Neural cell (in vitro differentiated cells): ENCODE results near the gene SDK2. TPM values are rescaled to one million over a fixed set of nuclear protein-coding genes. Genes with fewer than 3 reads are reported as not detected.

Source experiments
- H2AFZ ChIP-seq: fragments of 200-600, 300-800 bp; sonication (generic), shearing (Covaris generic); 2 replicates; pipeline ENCODE4 v1.6.0; 2014; ENCODE audit warnings: low read depth, mild to moderate bottlenecking, antibody characterized with exemption, low read length, moderate library complexity
- H3F3A ChIP-seq: fragments of 200-600 bp; shearing (Covaris generic); 2 replicates; pipeline ENCODE4 v1.6.1; 2016; ENCODE audit warnings: mild to moderate bottlenecking, moderate library complexity, mixed read lengths, antibody characterized with exemption, low read length; ENCODE audit not compliant: insufficient read depth, poor library complexity, severe bottlenecking
- H3K27ac ChIP-seq: fragments of 200-600, 300-800 bp; sonication (generic), shearing (Covaris generic); 2 replicates; pipeline ENCODE4 v1.5.1; 2014; ENCODE audit warnings: mild to moderate bottlenecking, low read length, moderate library complexity
- H3K27me3 ChIP-seq: fragments of 300-800, 200-600 bp; sonication (generic), shearing (Covaris generic); 2 replicates; pipeline ENCODE4 v1.6.0; 2014; ENCODE audit warnings: mild to moderate bottlenecking, low read depth, low read length, moderate library complexity; ENCODE audit not compliant: insufficient read depth
- H3K36me3 ChIP-seq: fragments of 300-800, 200-600 bp; sonication (generic), shearing (Covaris generic); 2 replicates; pipeline ENCODE4 v1.5.1; 2014; ENCODE audit warnings: mild to moderate bottlenecking, antibody characterized with exemption, low read length, moderate library complexity; ENCODE audit not compliant: insufficient read depth
- H3K4me2 ChIP-seq: fragments of 300-800, 200-600 bp; sonication (generic), shearing (Covaris generic); 2 replicates; pipeline ENCODE4 v1.6.0; 2014; ENCODE audit warnings: mild to moderate bottlenecking, low read length
- H3K4me3 ChIP-seq: fragments of 300-800, 200-600 bp; sonication (generic), shearing (Covaris generic); 2 replicates; pipeline ENCODE4 v1.5.1; 2014; ENCODE audit warnings: mild to moderate bottlenecking, low read length, moderate library complexity
- H3K79me2 ChIP-seq: fragments of 200-600 bp; shearing (Covaris generic); replicated peaks from 2 replicates; pipeline ENCODE4 v1.6.0; 2014; ENCODE audit warnings: mild to moderate bottlenecking, low read length, moderate library complexity; ENCODE audit not compliant: insufficient read depth
- H3K9ac ChIP-seq: fragments of 300-800, 200-600 bp; sonication (generic), shearing (Covaris generic); 2 replicates; pipeline ENCODE4 v1.6.1; 2016; ENCODE audit warnings: mild to moderate bottlenecking, low read length, mixed read lengths
- H3K9me2 ChIP-seq: fragments of 200-600 bp; shearing (Covaris generic); 2 replicates; pipeline ENCODE4 v1.6.1; 2016; ENCODE audit warnings: mild to moderate bottlenecking, low read length, mixed read lengths; ENCODE audit not compliant: insufficient read depth
- H3K9me3 ChIP-seq: fragments of 200-600, 300-800 bp; sonication (generic), shearing (Covaris generic); 2 replicates; pipeline ENCODE4 v1.6.1; 2016; ENCODE audit warnings: mild to moderate bottlenecking, mixed run types, low read length, moderate library complexity, mixed read lengths
- H4K20me1 ChIP-seq: fragments of 200-600 bp; shearing (Covaris generic); 2 replicates; pipeline ENCODE4 v1.6.1; 2016; ENCODE audit warnings: mild to moderate bottlenecking, mixed run types; ENCODE audit not compliant: insufficient read depth
- CTCF ChIP-seq: fragments of 450-650 bp; IDR thresholded peaks from 2 replicates; pipeline ENCODE4 v1.5.1; 2014; ENCODE audit warnings: antibody characterized with exemption, mild to moderate bottlenecking, moderate library complexity; ENCODE audit not compliant: poor library complexity, severe bottlenecking
- EP300 ChIP-seq: fragments of 450-650 bp; conservative IDR thresholded peaks from 2 replicates; pipeline ENCODE4 v1.6.1; 2014; ENCODE audit warnings: antibody characterized with exemption, mild to moderate bottlenecking, moderate library complexity; ENCODE audit not compliant: poor library complexity, severe bottlenecking
- EZH2 ChIP-seq: fragments of 200-600, 300-800 bp; shearing (Covaris generic), sonication (generic); IDR thresholded peaks from 2 replicates; pipeline ENCODE4 v1.6.1; 2014; ENCODE audit warnings: antibody characterized with exemption, low read length, borderline replicate concordance, mild to moderate bottlenecking; ENCODE audit not compliant: insufficient read depth, poor library complexity, severe bottlenecking
- MXI1 ChIP-seq: fragments of 450-650 bp; conservative IDR thresholded peaks from 2 replicates; pipeline ENCODE4 v1.6.1; 2014; ENCODE audit warnings: antibody characterized with exemption, mild to moderate bottlenecking; ENCODE audit not compliant: poor library complexity, severe bottlenecking
- POLR2AphosphoS5 ChIP-seq: IDR thresholded peaks from 2 replicates; pipeline ENCODE4 v1.6.1; 2012
- RAD21 ChIP-seq: fragments of 450-650 bp; conservative IDR thresholded peaks from 2 replicates; pipeline ENCODE4 v1.6.1; 2014; ENCODE audit warnings: antibody characterized with exemption, mild to moderate bottlenecking, moderate library complexity
- SMC3 ChIP-seq: fragments of 450-650 bp; conservative IDR thresholded peaks from 2 replicates; pipeline ENCODE4 v1.6.1; 2014; ENCODE audit warnings: antibody characterized with exemption, mild to moderate bottlenecking, moderate library complexity; ENCODE audit not compliant: poor library complexity
- TAF1 ChIP-seq: IDR thresholded peaks from 2 replicates; pipeline ENCODE4 v1.6.1; 2012; ENCODE audit warnings: low read depth
- polyA plus RNA-seq: library from polyadenylated mRNA; depleted of rRNA; stranded (reverse); fragments of >200 nt; gene quantifications from 2 replicates; pipeline ENCODE4 v1.2.3, GENCODE V29; 2014
- TF ChIP-seq, protein P1 (sequence below): IDR thresholded peaks from 2 replicates; pipeline ENCODE4 v1.6.1; 2012; ENCODE audit warnings: borderline replicate concordance

SDK2 gene
- polyA plus RNA-seq, 1 donor from 2014 or later, result 0.73 TPM

DNA sequence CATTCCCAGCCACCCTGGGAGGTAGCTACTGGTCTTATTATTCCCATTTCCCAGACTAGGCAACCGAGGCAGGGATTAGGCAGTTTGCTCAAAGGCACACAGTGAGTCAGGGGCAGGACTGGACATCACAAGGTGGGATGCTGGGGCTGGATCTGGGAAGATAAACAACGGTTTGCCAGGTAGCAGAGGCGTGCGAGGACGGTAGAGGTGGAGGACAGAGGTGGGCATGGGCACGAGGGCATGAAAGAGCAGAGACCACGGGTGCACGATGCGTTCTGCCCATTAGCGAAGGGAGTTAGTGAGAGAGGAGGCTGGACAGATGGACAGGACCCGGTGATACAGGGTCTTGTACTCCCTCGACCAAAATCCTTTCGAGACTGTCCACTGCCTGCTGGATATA is 148.0 kb downstream of the SDK2 start:
- H2AFZ ChIP-seq, result no peak overlapping the region
- no peaks in the 10 kb centered on the region for H3F3A ChIP-seq
- no peak overlapping the region for H3K4me2 ChIP-seq
- TF ChIP-seq MXI1 (no peak), RAD21 (no peak), EZH2 (no peak), TAF1 (no peak), CTCF (no peak), EP300 (no peak), SMC3 (no peak)
- TF ChIP-seq, protein P1, sequence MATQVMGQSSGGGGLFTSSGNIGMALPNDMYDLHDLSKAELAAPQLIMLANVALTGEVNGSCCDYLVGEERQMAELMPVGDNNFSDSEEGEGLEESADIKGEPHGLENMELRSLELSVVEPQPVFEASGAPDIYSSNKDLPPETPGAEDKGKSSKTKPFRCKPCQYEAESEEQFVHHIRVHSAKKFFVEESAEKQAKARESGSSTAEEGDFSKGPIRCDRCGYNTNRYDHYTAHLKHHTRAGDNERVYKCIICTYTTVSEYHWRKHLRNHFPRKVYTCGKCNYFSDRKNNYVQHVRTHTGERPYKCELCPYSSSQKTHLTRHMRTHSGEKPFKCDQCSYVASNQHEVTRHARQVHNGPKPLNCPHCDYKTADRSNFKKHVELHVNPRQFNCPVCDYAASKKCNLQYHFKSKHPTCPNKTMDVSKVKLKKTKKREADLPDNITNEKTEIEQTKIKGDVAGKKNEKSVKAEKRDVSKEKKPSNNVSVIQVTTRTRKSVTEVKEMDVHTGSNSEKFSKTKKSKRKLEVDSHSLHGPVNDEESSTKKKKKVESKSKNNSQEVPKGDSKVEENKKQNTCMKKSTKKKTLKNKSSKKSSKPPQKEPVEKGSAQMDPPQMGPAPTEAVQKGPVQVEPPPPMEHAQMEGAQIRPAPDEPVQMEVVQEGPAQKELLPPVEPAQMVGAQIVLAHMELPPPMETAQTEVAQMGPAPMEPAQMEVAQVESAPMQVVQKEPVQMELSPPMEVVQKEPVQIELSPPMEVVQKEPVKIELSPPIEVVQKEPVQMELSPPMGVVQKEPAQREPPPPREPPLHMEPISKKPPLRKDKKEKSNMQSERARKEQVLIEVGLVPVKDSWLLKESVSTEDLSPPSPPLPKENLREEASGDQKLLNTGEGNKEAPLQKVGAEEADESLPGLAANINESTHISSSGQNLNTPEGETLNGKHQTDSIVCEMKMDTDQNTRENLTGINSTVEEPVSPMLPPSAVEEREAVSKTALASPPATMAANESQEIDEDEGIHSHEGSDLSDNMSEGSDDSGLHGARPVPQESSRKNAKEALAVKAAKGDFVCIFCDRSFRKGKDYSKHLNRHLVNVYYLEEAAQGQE, result no peak
- H3K27ac ChIP-seq, result no peak overlapping the region
- no peak overlapping the region for H3K9ac ChIP-seq
- H3K79me2 ChIP-seq, result no peaks in the 10 kb centered on the region
- H3K4me3 ChIP-seq, result no peak overlapping the region
- H3K9me2 ChIP-seq, result no peaks in the 10 kb centered on the region
- no peaks in the 10 kb centered on the region for H3K9me3 ChIP-seq
- H4K20me1 ChIP-seq, result no peaks in the 10 kb centered on the region
- H3K27me3 ChIP-seq, result no peaks in the 10 kb centered on the region
- H3K36me3 ChIP-seq, result no peaks in the 10 kb centered on the region

- H2AFZ ChIP-seq, result no peak overlapping the region
- H3K9me2 ChIP-seq, result no peaks in the 10 kb centered on the region
- no peak overlapping the region for H3K9ac ChIP-seq
- no peak overlapping the region for H3K27ac ChIP-seq
- H3K9me3 ChIP-seq, result no peaks in the 10 kb centered on the region
- no peaks in the 10 kb centered on the region for H3F3A ChIP-seq
- H3K79me2 ChIP-seq, result no peaks in the 10 kb centered on the region
- no peak overlapping the region for H3K4me3 ChIP-seq
- TF ChIP-seq, protein P1, result no peak
- TF ChIP-seq TAF1, result no peak
- no peak for TF ChIP-seq EZH2
- TF ChIP-seq CTCF, result no peak
- no peak for TF ChIP-seq SMC3
- no peak for TF ChIP-seq POLR2AphosphoS5
- no peak for TF ChIP-seq EP300
- TF ChIP-seq RAD21, result no peak
- TF ChIP-seq MXI1, result no peak
- no peaks in the 10 kb centered on the region for H3K36me3 ChIP-seq
- no peaks in the 10 kb centered on the region for H4K20me1 ChIP-seq
- H3K4me2 ChIP-seq, result no peak overlapping the region
- no peaks in the 10 kb centered on the region for H3K27me3 ChIP-seq
Measured at GRCh38 chr17:73495641-73496040, 148.6 kb downstream of the SDK2 start.
